GM10248 (cell line): ENCODE measurements around the gene RUNX2.
"Not testable (repeated sequence)": the region's sequence is repeated elsewhere in the genome, so short reads cannot be mapped to it uniquely, and the experiment has no call there.

Source experiments
- CTCF ChIA-PET: fragments of 300-600 bp; sonication (Branson Sonifier 250); formaldehyde crosslinking; extraction: SDS; loops from one replicate; lab custom pipeline; 2021; ENCODE audit warnings: antibody characterized with exemption; lab: Yijun Ruan, JAX
- POLR2A ChIA-PET: fragments of 350-650 bp; sonication (Branson Sonifier 250); formaldehyde crosslinking; extraction: SDS; loops from one replicate; lab custom pipeline; 2020; ENCODE audit warnings: antibody characterized with exemption; lab: Yijun Ruan, JAX
- DNase-seq: peaks from one replicate; pipeline ENCODE4 v3.0.0; 2012; ENCODE audit errors: extremely low spot score
- TF ChIP-seq, protein P1 (sequence below): IDR thresholded peaks from 2 replicates; pipeline ENCODE4 v1.5.1; 2012; ENCODE audit warnings: mild to moderate bottlenecking, low read depth; ENCODE audit errors: extremely low read depth, missing control alignments, control extremely low read depth

Gene RUNX2

DNA sequence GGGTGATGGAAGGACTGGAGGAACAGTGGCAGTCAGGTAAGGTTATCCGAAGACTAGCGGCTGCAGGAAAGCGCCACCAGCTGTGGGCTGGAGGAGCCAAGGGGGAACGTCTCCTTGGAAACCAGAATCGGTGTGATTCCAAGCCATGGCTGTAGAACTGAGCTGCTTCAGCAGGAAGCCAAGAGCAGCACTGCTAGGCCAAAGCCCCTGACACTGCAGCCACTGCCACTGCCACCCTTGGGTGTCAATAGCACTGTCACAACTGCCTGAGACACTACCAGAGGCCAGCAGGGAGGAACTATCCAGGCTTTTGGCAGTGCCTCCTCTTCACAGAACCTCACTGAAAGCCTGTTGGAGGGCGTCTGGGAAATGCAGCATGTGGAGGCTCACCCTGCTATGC, 339.2 kb downstream of the RUNX2 start:
- TF ChIP-seq, protein P1, sequence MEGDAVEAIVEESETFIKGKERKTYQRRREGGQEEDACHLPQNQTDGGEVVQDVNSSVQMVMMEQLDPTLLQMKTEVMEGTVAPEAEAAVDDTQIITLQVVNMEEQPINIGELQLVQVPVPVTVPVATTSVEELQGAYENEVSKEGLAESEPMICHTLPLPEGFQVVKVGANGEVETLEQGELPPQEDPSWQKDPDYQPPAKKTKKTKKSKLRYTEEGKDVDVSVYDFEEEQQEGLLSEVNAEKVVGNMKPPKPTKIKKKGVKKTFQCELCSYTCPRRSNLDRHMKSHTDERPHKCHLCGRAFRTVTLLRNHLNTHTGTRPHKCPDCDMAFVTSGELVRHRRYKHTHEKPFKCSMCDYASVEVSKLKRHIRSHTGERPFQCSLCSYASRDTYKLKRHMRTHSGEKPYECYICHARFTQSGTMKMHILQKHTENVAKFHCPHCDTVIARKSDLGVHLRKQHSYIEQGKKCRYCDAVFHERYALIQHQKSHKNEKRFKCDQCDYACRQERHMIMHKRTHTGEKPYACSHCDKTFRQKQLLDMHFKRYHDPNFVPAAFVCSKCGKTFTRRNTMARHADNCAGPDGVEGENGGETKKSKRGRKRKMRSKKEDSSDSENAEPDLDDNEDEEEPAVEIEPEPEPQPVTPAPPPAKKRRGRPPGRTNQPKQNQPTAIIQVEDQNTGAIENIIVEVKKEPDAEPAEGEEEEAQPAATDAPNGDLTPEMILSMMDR = no peak
- no peak for DNase-seq
- ChIA-PET CTCF (interaction anchor here (1.1 to 2.6 kb wide), 4 partner anchors 8 to 47 kb away, joined by 3 to 9 read pairs (median 4); no protein-coding TSS in a partner anchor), POLR2A (no interaction called here)

GRCh38 chr6:45667766-45668165, 339.6 kb downstream of the RUNX2 start:
- POLR2A ChIA-PET = no interaction called here
- TF ChIP-seq, protein P1 = no peak
- CTCF ChIA-PET = interaction anchor here (1.1 to 2.6 kb wide), 4 partner anchors 8 to 47 kb away, joined by 3 to 9 read pairs (median 4); no protein-coding TSS in a partner anchor
- DNase-seq = no peak

GRCh38 chr6:45668705-45669104, 340.6 kb downstream of the RUNX2 start:
- CTCF ChIA-PET = no interaction called here
- TF ChIP-seq, protein P1 = no peak
- no peak for DNase-seq
- POLR2A ChIA-PET = no interaction called here

GRCh38 chr6:45673167-45673566, 345.0 kb downstream of the RUNX2 start:
- DNase-seq, POLR2A ChIA-PET, CTCF ChIA-PET: not testable (repeated sequence)

DNA sequence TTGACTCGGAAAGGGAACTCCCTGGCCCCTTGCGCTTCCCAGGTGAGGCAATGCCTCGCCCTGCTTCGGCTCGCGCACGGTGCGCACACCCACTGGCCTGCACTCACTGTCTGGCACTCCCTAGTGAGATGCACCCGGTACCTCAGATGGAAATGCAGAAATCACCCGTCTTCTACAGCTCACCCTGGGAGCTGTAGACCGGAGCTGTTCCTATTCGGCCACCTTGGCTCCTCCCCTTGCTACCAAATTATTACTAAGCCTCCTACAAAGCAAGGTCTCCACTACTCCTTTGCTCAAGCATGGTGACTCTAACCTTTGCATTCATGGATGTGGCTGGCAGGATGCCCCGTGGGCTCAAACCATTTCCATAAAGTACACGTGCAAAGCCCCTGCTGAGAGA, 347.0 kb downstream of the RUNX2 start:
- DNase-seq, POLR2A ChIA-PET: not testable (repeated sequence)
- CTCF ChIA-PET = interaction anchor here (1.5 kb wide), 1 partner anchor 9 kb away, joined by 9 read pairs; no protein-coding TSS in a partner anchor

DNA sequence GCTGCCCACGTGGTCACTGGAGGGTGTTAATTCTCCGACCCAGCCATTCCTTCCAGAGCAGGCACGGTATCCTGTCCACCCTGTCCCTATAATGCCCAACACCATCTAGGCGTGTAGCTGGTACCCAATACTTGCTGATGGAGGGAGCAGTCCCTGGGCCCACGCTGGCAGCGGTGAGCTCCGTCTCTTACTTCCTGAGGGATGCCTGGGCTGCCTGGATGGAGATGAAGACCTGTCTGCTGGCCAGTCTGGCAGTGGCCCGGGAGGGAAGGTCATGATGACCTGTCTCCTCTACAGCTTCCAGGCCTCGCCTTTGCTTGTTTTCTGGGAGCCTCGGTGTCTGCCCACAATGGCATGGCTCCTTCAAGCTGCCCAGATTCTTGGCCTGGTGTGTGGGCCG, 347.5 kb downstream of the RUNX2 start:
- DNase-seq = no peak
- TF ChIP-seq, protein P1 = no peak
- POLR2A ChIA-PET = no interaction called here
- CTCF ChIA-PET = interaction anchor here (1.0 to 1.5 kb wide), 3 partner anchors 9 to 39 kb away, joined by 4 to 9 read pairs (median 5); no protein-coding TSS in a partner anchor

GRCh38 chr6:45676380-45676779, 348.2 kb downstream of the RUNX2 start:
- TF ChIP-seq, protein P1 = no peak
- no peak for DNase-seq
- POLR2A ChIA-PET = no interaction called here
- CTCF ChIA-PET = interaction anchor here (1.0 to 2.0 kb wide), 5 partner anchors 10 to 254 kb away, joined by 4 to 9 read pairs (median 5); no protein-coding TSS in a partner anchor
